ENCODE results near the gene ZNF521. TPM values are rescaled to one million over a fixed set of nuclear protein-coding genes. Genes with fewer than 3 reads are reported as not detected.

ZNF521 gene
- total and polyA plus RNA-seq, 10 of the 15 experiments (the other 5 are each of a cell fraction or from before 2014, with no cell fraction given), result 0.02 to 0.05 (median 0.04) TPM; not detected in 6

DNA sequence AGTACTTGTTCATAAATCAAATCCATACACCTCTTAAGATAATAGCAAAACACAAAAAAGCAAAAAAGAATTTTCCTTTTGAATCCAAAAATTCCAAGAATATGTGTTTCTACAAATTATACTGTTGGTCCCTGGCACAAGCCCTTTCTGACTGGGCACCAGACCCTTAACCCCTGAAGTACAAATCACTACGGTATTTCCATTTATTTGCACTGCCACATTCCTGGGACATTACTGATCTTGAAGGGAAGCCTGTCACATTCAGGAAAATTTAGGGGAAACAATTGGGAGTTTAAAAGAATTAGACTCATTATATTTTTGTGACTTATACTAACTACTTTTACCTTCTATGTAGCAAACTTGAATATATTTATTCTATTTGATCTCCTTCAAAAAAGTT is 98.8 kb downstream of the ZNF521 start:
- Histone ChIP-seq H3K4me1 (ENCODE audit: control insufficient read depth, insufficient read depth, low read length) (no peaks in the 10 kb centered on the region), H2AFZ (ENCODE audit: control insufficient read depth, low read depth, low read length) (no peak overlapping the region), H3K4me3 (no peak overlapping the region), H3K27me3 (replicated peaks in 1 of 2; ENCODE audit: control insufficient read depth in 2 of 2, insufficient read depth in 2 of 2, low read length in 1 of 2) (no peaks in the 10 kb centered on the region; a peak in 1 of 4 replicates), H3K79me2 (ENCODE audit: control insufficient read depth, insufficient read depth, low read length) (no peaks in the 10 kb centered on the region), H3K4me2 (ENCODE audit: control insufficient read depth, insufficient read depth) (no peak overlapping the region), H3K9ac (ENCODE audit: control insufficient read depth, insufficient read depth, low read length) (no peak overlapping the region), H3K36me3 (ENCODE audit: control insufficient read depth in 2 of 2, insufficient read depth in 2 of 2, low read length in 1 of 2) (no peaks in the 10 kb centered on the region), H3K9me3 (replicated peaks; ENCODE audit: control insufficient read depth, insufficient read depth, low read length) (no peaks in the 10 kb centered on the region), H3K27ac (ENCODE audit: control insufficient read depth, insufficient read depth) (no peak overlapping the region), H4K20me1 (ENCODE audit: control insufficient read depth, insufficient read depth) (no peaks in the 10 kb centered on the region)
- 39% methylated on average over 1 of the region's 1 CpG for WGBS (ENCODE audit: insufficient coverage, insufficient replicate concordance, low lambda C conversion rate, missing lambda C conversion rate)
- BruUV-seq (replicated peaks), result no TSS peak
- FAIRE-seq, result no peak
- DNase-seq (ENCODE audit: low read depth, low spot score), result no peak
- RAD21 ChIA-PET (ENCODE audit: unreplicated experiment), result no interaction called here
- POLR2A ChIA-PET, result no interaction called here
- CTCF ChIA-PET, result no interaction called here
- ATAC-seq, result no peak
- no peak for TF ChIP-seq NBN (IDR thresholded peaks at IDR 0.05)
- no peak for TF ChIP-seq ZSCAN29 (IDR thresholded peaks at IDR 0.05)
- TF ChIP-seq PML (IDR thresholded peaks at IDR 0.05; ENCODE audit: low read length), result no peak
- SMC1A ChIA-PET (ENCODE audit: uncharacterized antibody, unreplicated experiment), result no interaction called here
- intact Hi-C loops (cut with micrococcal nuclease; ENCODE audit: unreplicated experiment) (no loop called here), in situ Hi-C loops (cut with MboI) (no loop called here)

DNA sequence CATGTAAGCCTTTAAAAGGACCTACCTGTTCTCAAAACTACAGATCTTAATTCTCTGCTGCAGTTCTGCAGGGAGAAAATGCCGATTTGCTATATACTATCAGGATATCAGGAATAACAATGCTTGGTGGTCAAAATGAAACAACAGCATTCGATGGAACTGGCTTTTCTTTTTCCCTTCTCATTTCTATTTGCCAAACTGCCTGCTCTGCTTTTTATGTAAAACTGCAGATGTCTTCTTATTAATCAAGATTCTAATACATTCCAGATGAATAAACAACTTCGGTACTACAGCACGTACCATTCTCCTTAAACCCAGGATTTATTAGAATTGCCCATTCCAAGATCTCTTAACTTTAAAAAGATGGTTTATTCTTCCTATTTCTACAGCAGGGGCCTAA is 100.9 kb downstream of the ZNF521 start:
- no peaks in the 10 kb centered on the region for H3K9me3 ChIP-seq (replicated peaks; ENCODE audit: control insufficient read depth, insufficient read depth, low read length)
- no peaks in the 10 kb centered on the region; a peak in 1 of 4 replicates for H3K27me3 ChIP-seq (replicated peaks in 1 of 2; ENCODE audit: control insufficient read depth in 2 of 2, insufficient read depth in 2 of 2, low read length in 1 of 2)
- H3K27ac ChIP-seq (ENCODE audit: control insufficient read depth, insufficient read depth), result no peak overlapping the region
- ATAC-seq (no peak), DNase-seq (ENCODE audit: low read depth, low spot score) (no peak), FAIRE-seq (no peak)
- RAD21 ChIA-PET (ENCODE audit: unreplicated experiment), result no interaction called here
- intact Hi-C loops (cut with micrococcal nuclease; ENCODE audit: unreplicated experiment) (no loop called here), in situ Hi-C loops (cut with MboI) (no loop called here)
- H4K20me1 ChIP-seq (ENCODE audit: control insufficient read depth, insufficient read depth), result no peaks in the 10 kb centered on the region
- no peaks in the 10 kb centered on the region for H3K36me3 ChIP-seq (ENCODE audit: control insufficient read depth in 2 of 2, insufficient read depth in 2 of 2, low read length in 1 of 2)
- no peaks in the 10 kb centered on the region for H3K4me1 ChIP-seq (ENCODE audit: control insufficient read depth, insufficient read depth, low read length)
- no peak overlapping the region for H3K4me3 ChIP-seq
- SMC1A ChIA-PET (ENCODE audit: uncharacterized antibody, unreplicated experiment), result no interaction called here
- BruUV-seq (replicated peaks), result no TSS peak
- CTCF ChIA-PET, result no interaction called here
- no peak overlapping the region for H3K9ac ChIP-seq (ENCODE audit: control insufficient read depth, insufficient read depth, low read length)
- WGBS (ENCODE audit: insufficient coverage, insufficient replicate concordance, low lambda C conversion rate, missing lambda C conversion rate), result 20% methylated on average over 4 of the region's 4 CpGs
- no peaks in the 10 kb centered on the region for H3K79me2 ChIP-seq (ENCODE audit: control insufficient read depth, insufficient read depth, low read length)
- no peak overlapping the region for H3K4me2 ChIP-seq (ENCODE audit: control insufficient read depth, insufficient read depth)
- POLR2A ChIA-PET, result no interaction called here
- H2AFZ ChIP-seq (ENCODE audit: control insufficient read depth, low read depth, low read length), result no peak overlapping the region
- TF ChIP-seq NR2C1 (IDR thresholded peaks at IDR 0.05) (no peak), TARDBP (IDR thresholded peaks at IDR 0.05; ENCODE audit: borderline replicate concordance) (no peak), SREBF2 (IDR thresholded peaks at IDR 0.05; ENCODE audit: low read length) (no peak), NFYA (IDR thresholded peaks at IDR 0.05; ENCODE audit: borderline replicate concordance, low read depth, low read length) (no peak), MYC (IDR thresholded peaks at IDR 0.05; ENCODE audit: insufficient read depth, insufficient read length, insufficient replicate concordance, low read length, severe bottlenecking) (no peak), STAT1 (conservative IDR thresholded peaks at IDR 0.05) (no peak), NR2F1 (conservative IDR thresholded peaks at IDR 0.05) (no peak), NFIC (IDR thresholded peaks at IDR 0.05; ENCODE audit: low read depth, low read length) (no peak), POU2F2 (IDR thresholded peaks at IDR 0.05; ENCODE audit: borderline replicate concordance, low read depth, low read length) (no peak), PAX8 (IDR thresholded peaks at IDR 0.05) (no peak)
- TF ChIP-seq, protein P1, sequence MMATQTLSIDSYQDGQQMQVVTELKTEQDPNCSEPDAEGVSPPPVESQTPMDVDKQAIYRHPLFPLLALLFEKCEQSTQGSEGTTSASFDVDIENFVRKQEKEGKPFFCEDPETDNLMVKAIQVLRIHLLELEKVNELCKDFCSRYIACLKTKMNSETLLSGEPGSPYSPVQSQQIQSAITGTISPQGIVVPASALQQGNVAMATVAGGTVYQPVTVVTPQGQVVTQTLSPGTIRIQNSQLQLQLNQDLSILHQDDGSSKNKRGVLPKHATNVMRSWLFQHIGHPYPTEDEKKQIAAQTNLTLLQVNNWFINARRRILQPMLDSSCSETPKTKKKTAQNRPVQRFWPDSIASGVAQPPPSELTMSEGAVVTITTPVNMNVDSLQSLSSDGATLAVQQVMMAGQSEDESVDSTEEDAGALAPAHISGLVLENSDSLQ (IDR thresholded peaks at IDR 0.05), result no peak
- TF ChIP-seq, protein P2, sequence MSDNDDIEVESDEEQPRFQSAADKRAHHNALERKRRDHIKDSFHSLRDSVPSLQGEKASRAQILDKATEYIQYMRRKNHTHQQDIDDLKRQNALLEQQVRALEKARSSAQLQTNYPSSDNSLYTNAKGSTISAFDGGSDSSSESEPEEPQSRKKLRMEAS (IDR thresholded peaks at IDR 0.05; ENCODE audit: low read depth, low read length), result no peak
- TF ChIP-seq, protein P3, sequence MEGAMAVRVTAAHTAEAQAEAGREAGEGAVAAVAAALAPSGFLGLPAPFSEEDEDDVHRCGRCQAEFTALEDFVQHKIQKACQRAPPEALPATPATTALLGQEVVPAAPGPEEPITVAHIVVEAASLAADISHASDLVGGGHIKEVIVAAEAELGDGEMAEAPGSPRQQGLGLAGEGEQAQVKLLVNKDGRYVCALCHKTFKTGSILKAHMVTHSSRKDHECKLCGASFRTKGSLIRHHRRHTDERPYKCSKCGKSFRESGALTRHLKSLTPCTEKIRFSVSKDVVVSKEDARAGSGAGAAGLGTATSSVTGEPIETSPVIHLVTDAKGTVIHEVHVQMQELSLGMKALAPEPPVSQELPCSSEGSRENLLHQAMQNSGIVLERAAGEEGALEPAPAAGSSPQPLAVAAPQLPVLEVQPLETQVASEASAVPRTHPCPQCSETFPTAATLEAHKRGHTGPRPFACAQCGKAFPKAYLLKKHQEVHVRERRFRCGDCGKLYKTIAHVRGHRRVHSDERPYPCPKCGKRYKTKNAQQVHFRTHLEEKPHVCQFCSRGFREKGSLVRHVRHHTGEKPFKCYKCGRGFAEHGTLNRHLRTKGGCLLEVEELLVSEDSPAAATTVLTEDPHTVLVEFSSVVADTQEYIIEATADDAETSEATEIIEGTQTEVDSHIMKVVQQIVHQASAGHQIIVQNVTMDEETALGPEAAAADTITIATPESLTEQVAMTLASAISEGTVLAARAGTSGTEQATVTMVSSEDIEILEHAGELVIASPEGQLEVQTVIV (IDR thresholded peaks at IDR 0.05; ENCODE audit: borderline replicate concordance, partially characterized antibody), result no peak
